ENCODE measurements around the gene MGP.

MGP gene

GRCh38 chr12:14911131-14911530, 25.5 kb upstream of the MGP start:
- Mint-ChIP-seq H3K4me3 (peak overlapping the region; percentile 55), H3K27me3 (no peaks in the 10 kb centered on the region), H3K9me3 (peaks cover 9% of the 10 kb centered on the region), H3K4me1 (ENCODE audit: low read depth) (peaks cover 43% of the 10 kb centered on the region), H3K36me3 (ENCODE audit: low read depth) (peaks cover 50% of the 10 kb centered on the region), H3K27ac (peak overlapping the region; percentile 96)
- DNase-seq: no peak

- H3K4me3 Mint-ChIP-seq: peak overlapping the region; percentile 55
- DNase-seq: peak; percentile 54
- H3K27me3 Mint-ChIP-seq: no peaks in the 10 kb centered on the region
- peaks cover 42% of the 10 kb centered on the region for H3K36me3 Mint-ChIP-seq (ENCODE audit: low read depth)
- peaks cover 9% of the 10 kb centered on the region for H3K9me3 Mint-ChIP-seq
- peaks cover 46% of the 10 kb centered on the region for H3K4me1 Mint-ChIP-seq (ENCODE audit: low read depth)
- H3K27ac Mint-ChIP-seq: peak overlapping the region; percentile 96
Measured at GRCh38 chr12:14910090-14910915, 24.6 kb upstream of the MGP start.

- peaks cover 20% of the 10 kb centered on the region for H3K36me3 Mint-ChIP-seq (ENCODE audit: low read depth)
- no peak for DNase-seq
- H3K27ac Mint-ChIP-seq: peak overlapping the region; percentile 58
- H3K4me3 Mint-ChIP-seq: no peak overlapping the region
- H3K4me1 Mint-ChIP-seq (ENCODE audit: low read depth): peaks cover 50% of the 10 kb centered on the region
- H3K27me3 Mint-ChIP-seq: no peaks in the 10 kb centered on the region
- H3K9me3 Mint-ChIP-seq: peaks cover 9% of the 10 kb centered on the region
Measured at GRCh38 chr12:14907953-14908352, 22.3 kb upstream of the MGP start.

GRCh38 chr12:14906114-14906513, 20.5 kb upstream of the MGP start:
- DNase-seq: no peak
- H3K9me3 Mint-ChIP-seq: peaks cover 9% of the 10 kb centered on the region
- peaks cover 53% of the 10 kb centered on the region for H3K4me1 Mint-ChIP-seq (ENCODE audit: low read depth)
- H3K36me3 Mint-ChIP-seq (ENCODE audit: low read depth): peaks cover 17% of the 10 kb centered on the region
- H3K27ac Mint-ChIP-seq: no peak overlapping the region
- H3K4me3 Mint-ChIP-seq: no peak overlapping the region
- H3K27me3 Mint-ChIP-seq: no peaks in the 10 kb centered on the region

GRCh38 chr12:14905269-14906004, 19.8 kb upstream of the MGP start:
- no peak for DNase-seq
- Mint-ChIP-seq H3K27ac (no peak overlapping the region), H3K4me1 (ENCODE audit: low read depth) (peaks cover 46% of the 10 kb centered on the region), H3K27me3 (no peaks in the 10 kb centered on the region), H3K9me3 (peaks cover 9% of the 10 kb centered on the region), H3K4me3 (no peak overlapping the region), H3K36me3 (ENCODE audit: low read depth) (peaks cover 17% of the 10 kb centered on the region)

DNA sequence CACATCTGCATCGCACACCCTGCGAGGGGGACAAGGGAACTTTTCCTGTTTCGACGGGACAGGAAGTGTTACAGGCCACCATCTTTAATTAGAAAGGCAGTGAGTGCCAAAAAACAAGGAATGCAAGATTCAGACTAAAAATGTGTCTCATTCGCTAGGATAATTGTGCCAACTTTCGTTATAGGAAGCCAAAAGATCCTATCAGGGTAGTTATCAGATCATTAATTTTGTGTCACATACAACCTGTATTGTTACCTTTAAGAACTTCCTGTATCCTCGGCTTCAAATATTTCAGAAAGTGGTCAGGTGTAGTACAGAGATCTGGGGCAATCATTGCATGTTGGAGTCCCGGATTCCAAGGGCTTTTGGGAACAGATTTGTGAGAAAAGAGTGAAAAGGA, 19.2 kb upstream of the MGP start:
- Mint-ChIP-seq H3K27ac (no peak overlapping the region), H3K36me3 (ENCODE audit: low read depth) (peaks cover 16% of the 10 kb centered on the region), H3K4me3 (no peak overlapping the region), H3K9me3 (peaks cover 9% of the 10 kb centered on the region), H3K27me3 (no peaks in the 10 kb centered on the region), H3K4me1 (ENCODE audit: low read depth) (peaks cover 41% of the 10 kb centered on the region)
- DNase-seq: no peak

- no peak for DNase-seq
- Mint-ChIP-seq H3K36me3 (ENCODE audit: low read depth) (peaks cover 16% of the 10 kb centered on the region), H3K27ac (no peak overlapping the region), H3K27me3 (no peaks in the 10 kb centered on the region), H3K4me1 (ENCODE audit: low read depth) (peaks cover 32% of the 10 kb centered on the region), H3K4me3 (no peak overlapping the region), H3K9me3 (peaks cover 9% of the 10 kb centered on the region)
Measured at GRCh38 chr12:14903386-14904098, 17.9 kb upstream of the MGP start.

- peaks cover 5% of the 10 kb centered on the region for H3K36me3 Mint-ChIP-seq (ENCODE audit: low read depth)
- H3K27me3 Mint-ChIP-seq: no peaks in the 10 kb centered on the region
- DNase-seq: no peak
- H3K4me1 Mint-ChIP-seq (ENCODE audit: low read depth): peaks cover 22% of the 10 kb centered on the region
- H3K9me3 Mint-ChIP-seq: peaks cover under 1% of the 10 kb centered on the region
- H3K4me3 Mint-ChIP-seq: no peak overlapping the region
- H3K27ac Mint-ChIP-seq: no peak overlapping the region
Measured at GRCh38 chr12:14902465-14902864, 16.8 kb upstream of the MGP start.

GRCh38 chr12:14901228-14901562, 15.5 kb upstream of the MGP start:
- H3K4me3 Mint-ChIP-seq: no peak overlapping the region
- H3K4me1 Mint-ChIP-seq (ENCODE audit: low read depth): peaks cover 21% of the 10 kb centered on the region
- no peak for DNase-seq
- no peaks in the 10 kb centered on the region for H3K36me3 Mint-ChIP-seq (ENCODE audit: low read depth)
- no peak overlapping the region for H3K27ac Mint-ChIP-seq
- H3K9me3 Mint-ChIP-seq: no peaks in the 10 kb centered on the region
- no peaks in the 10 kb centered on the region for H3K27me3 Mint-ChIP-seq

- H3K4me3 Mint-ChIP-seq: no peak overlapping the region
- H3K4me1 Mint-ChIP-seq (ENCODE audit: low read depth): peaks cover 21% of the 10 kb centered on the region
- no peaks in the 10 kb centered on the region for H3K36me3 Mint-ChIP-seq (ENCODE audit: low read depth)
- no peaks in the 10 kb centered on the region for H3K9me3 Mint-ChIP-seq
- no peak for DNase-seq
- no peaks in the 10 kb centered on the region for H3K27me3 Mint-ChIP-seq
- no peak overlapping the region for H3K27ac Mint-ChIP-seq
Measured at GRCh38 chr12:14900521-14901227, 15.0 kb upstream of the MGP start.

GRCh38 chr12:14896521-14897169, 11.0 kb upstream of the MGP start:
- Mint-ChIP-seq H3K9me3 (no peaks in the 10 kb centered on the region), H3K4me1 (ENCODE audit: low read depth) (peaks cover 2% of the 10 kb centered on the region), H3K27me3 (no peaks in the 10 kb centered on the region), H3K27ac (no peak overlapping the region), H3K4me3 (no peak overlapping the region), H3K36me3 (ENCODE audit: low read depth) (no peaks in the 10 kb centered on the region)
- no peak for DNase-seq

DNA sequence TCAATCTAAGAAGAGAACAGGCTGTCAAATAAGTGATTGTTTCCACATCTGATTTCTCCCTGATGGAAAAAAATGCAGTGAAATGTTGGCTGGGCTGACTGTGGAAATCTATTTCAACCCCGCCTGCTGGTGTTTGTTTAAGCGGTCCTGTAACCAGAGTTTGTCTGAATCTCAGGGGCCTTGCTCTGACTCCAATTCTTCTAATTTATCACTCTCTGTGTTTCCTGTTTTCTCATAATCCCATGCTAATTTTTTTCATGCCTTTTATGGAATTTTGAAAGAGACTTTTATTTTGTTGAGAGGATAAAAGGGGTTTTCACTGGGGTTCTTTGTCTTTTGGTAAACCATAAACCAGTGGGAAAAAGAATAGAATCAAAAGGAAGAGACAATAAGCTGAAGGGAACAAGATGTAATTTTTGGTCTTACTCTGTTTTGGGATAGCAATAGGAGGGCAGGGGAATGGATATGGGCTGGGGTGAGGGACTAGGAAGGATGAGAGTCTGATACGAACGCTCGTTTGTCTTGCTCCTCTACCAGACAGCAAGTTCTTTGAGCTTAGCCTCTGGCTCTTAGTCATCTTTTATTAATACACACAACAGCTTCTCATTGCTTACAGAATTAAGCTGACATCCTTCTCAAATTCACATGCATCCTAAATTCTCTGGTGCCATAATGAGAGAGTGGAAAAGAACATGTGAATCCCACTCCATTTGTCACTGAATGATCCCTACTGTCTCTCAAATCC, 8.0 kb upstream of the MGP start:
- Mint-ChIP-seq H3K4me1 (ENCODE audit: low read depth) (no peaks in the 10 kb centered on the region), H3K27me3 (no peaks in the 10 kb centered on the region), H3K9me3 (no peaks in the 10 kb centered on the region), H3K27ac (no peak overlapping the region), H3K4me3 (no peak overlapping the region), H3K36me3 (ENCODE audit: low read depth) (no peaks in the 10 kb centered on the region)
- DNase-seq: no peak

DNA sequence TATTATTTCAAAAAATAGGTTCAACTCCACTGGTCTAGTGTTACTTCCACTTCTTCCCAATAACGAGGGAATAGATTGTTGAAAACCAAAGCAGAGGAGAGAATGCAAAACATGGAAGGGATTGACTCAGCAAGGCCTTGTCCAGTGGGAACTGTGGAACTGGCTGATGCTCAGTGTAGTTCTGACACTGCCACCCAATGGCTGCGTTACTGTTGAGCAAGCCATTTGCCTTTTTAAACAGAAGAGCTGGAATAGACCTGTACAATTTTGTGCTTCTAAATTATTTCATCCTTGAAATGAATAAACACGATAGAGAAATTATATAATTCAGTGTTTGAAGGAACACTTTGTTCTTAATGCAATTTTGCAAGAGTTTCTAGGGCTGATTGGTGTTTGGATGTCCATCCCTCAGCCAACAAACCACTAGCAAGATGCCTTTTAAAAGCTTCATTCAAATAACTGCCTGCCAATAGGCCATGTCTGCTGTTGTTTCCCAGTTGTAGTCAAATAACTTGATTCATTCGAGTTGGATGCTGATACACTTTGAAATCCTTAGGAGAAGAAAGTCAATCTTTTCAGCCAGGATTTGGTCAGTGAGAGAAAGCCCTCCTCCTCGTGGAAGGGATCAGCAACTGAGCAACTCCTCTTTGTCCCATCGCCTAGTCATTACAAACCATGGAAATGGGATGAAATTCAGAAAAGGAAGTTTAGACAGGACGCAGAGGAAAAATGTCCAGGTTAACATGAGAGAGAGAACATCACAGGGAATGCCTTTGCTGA, 7.3 kb upstream of the MGP start:
- no peak for DNase-seq
- Mint-ChIP-seq H3K36me3 (ENCODE audit: low read depth) (no peaks in the 10 kb centered on the region), H3K9me3 (no peaks in the 10 kb centered on the region), H3K4me1 (ENCODE audit: low read depth) (no peaks in the 10 kb centered on the region), H3K27ac (no peak overlapping the region), H3K4me3 (no peak overlapping the region), H3K27me3 (no peaks in the 10 kb centered on the region)

Data from activated T-cell treated with anti-CD3 and anti-CD28 coated beads, Interleukin-2, amount 50 U/mL, for 24 hours (primary cell).